Heart left ventricle (tissue), 13 donors: ENCODE measurements around the gene MN1.

Experiments
- POLR2A ChIP-seq, 2 donors: fragments of 450-650 bp; IDR thresholded peaks; one replicate each; pipeline ENCODE4 v1.6.1; 2017; ENCODE audit warnings: antibody characterized with exemption in 2 of 2, mild to moderate bottlenecking in 2 of 2, moderate library complexity in 2 of 2
- TF ChIP-seq, protein P1 (sequence below), 12 donors: fragments of 200-600 bp; sonication (generic) in 4 of 12; IDR thresholded peaks; one replicate each; pipeline versions ENCODE4 v1.5.0 to v1.8.0; 2018 to 2022; ENCODE audit warnings: antibody characterized with exemption in 12 of 12, mild to moderate bottlenecking in 5 of 12
- donor health status: ischemic (EF 13 %, LVEDD 7.1; RV severe dilation, severe dysfunction).
- donor health status: DM: no; HTN: yes; CAD: no.
- donor health status: DM: no; HTN: no; CAD: no.
- donor health status: ischemic (EF 25% LVEDD 6.9; RV normal size, moderate dysfunction).
- donor health status: ischemic (EF 25% LVEDD 5.7; RV mildly dilated, moderate dysfunction).
- donor health status: ischemic (EF 35%, LVEDD 5.7; RV mildly dilated, moderate dysfunction).
- donor health status: nonischemic (EF 11% LVEDD 7.7; RV severe dilation, severe dysfunction).
- donor health status: DM: yes; HTN: yes; CAD: no.
- donor health status: PGD.
- donor health status: ischemic (EF 29% LVEDD 5.4; RV normal size, mild dysfunction).
- donor health status: nonischemic (EF 23%, LVEDD 6.1; RV moderate dilation, normal function).

DNA sequence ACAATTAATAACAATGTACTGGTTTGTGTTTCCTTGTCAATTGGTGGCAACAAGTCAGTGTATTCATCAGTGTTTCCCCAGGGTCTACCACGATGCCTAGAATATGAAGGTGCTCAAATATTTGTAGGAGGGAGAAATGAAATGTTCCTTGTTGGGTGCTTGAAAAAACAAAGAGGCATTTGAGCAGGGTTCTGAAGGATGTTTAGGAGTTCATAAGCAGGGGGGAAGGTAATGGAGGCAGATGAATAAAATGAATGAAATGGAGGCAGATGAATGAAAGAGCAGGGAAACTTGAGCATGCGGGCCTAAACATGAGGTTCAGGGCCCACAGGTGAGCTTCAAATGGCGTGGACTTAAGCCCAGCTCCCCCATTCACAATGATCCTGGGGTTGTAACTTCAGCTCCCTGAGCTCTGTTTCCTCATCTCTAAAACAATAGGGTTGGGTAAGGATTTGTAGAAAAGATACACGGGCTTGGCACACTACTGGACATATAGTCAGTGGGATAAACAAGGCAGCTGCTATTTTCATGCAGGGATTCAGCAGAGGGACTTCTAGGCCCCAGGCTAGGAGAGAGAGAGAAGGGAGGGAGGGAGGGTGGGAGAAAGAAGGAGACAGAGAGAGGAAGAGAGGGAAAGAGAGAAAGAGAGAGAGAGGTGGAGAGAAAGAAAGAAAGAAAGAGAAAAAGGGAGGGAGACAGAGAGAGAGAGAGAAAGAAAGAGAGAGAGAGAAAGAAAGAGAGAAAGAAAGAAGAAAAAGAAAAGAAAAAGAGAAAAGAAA is 73.7 kb downstream of the MN1 start:
- TF ChIP-seq, protein P1, sequence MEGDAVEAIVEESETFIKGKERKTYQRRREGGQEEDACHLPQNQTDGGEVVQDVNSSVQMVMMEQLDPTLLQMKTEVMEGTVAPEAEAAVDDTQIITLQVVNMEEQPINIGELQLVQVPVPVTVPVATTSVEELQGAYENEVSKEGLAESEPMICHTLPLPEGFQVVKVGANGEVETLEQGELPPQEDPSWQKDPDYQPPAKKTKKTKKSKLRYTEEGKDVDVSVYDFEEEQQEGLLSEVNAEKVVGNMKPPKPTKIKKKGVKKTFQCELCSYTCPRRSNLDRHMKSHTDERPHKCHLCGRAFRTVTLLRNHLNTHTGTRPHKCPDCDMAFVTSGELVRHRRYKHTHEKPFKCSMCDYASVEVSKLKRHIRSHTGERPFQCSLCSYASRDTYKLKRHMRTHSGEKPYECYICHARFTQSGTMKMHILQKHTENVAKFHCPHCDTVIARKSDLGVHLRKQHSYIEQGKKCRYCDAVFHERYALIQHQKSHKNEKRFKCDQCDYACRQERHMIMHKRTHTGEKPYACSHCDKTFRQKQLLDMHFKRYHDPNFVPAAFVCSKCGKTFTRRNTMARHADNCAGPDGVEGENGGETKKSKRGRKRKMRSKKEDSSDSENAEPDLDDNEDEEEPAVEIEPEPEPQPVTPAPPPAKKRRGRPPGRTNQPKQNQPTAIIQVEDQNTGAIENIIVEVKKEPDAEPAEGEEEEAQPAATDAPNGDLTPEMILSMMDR (IDR thresholded peaks at IDR 0.05) = no peak
- TF ChIP-seq POLR2A (IDR thresholded peaks at IDR 0.05) = no peak
